Thoracic aorta (tissue), 2 donors: ENCODE data around the gene FYCO1. TPM values are rescaled to one million over a fixed set of nuclear protein-coding genes. Genes with fewer than 3 reads are reported as not detected.

Source experiments
- ATAC-seq: fragments of 150-250 bp; one replicate; pipeline ENCODE4 v1.8.0; 2017; ENCODE audit warnings: low read depth; ENCODE audit not compliant: insufficient number of reproducible peaks, low FRiP score
- DNase-seq: peaks from one replicate; pipeline ENCODE4 v3.0.0-alpha.2; 2020; ENCODE audit warnings: low spot score
- H3K27ac ChIP-seq, 2 donors: fragments of 200-600 bp; sonication (generic); 1 replicate in 1 of 2; 2 replicates in 1 of 2; pipeline ENCODE4 v1.5.1; 2016; ENCODE audit warnings: mild to moderate bottlenecking in 2 of 2, moderate library complexity in 2 of 2
- H3K27me3 ChIP-seq: fragments of 200-600 bp; sonication (generic); replicated peaks from 2 replicates; pipeline ENCODE4 v1.6.0; 2016; ENCODE audit warnings: mild to moderate bottlenecking; ENCODE audit not compliant: insufficient read depth
- H3K36me3 ChIP-seq: fragments of 200-600 bp; sonication (generic); one replicate; pipeline ENCODE4 v1.5.1; 2016
- H3K4me1 ChIP-seq, 2 donors: fragments of 200-600 bp; sonication (generic); 1 replicate in 1 of 2; 2 replicates in 1 of 2; pipeline versions ENCODE4 v1.5.1 to v1.6.0; 2016; ENCODE audit warnings: low read depth in 2 of 2, mild to moderate bottlenecking in 1 of 2; ENCODE audit not compliant: control insufficient read depth in 1 of 2
- H3K4me3 ChIP-seq: fragments of 200-600 bp; sonication (generic); 2 replicates; pipeline ENCODE4 v1.5.1; 2016; ENCODE audit warnings: mild to moderate bottlenecking
- H3K9me3 ChIP-seq: fragments of 200-600 bp; sonication (generic); 2 replicates; pipeline ENCODE4 v1.5.1; 2016
- CTCF ChIP-seq: fragments of 200-600 bp; sonication (generic); IDR thresholded peaks from one replicate; pipeline ENCODE4 v1.5.1; 2019; ENCODE audit warnings: antibody characterized with exemption
- total RNA-seq, 2 donors: library from RNA; depleted of rRNA; stranded (reverse); fragments of >200 nt; gene quantifications; one replicate each; pipeline versions ENCODE4 v1.1.0 to v1.2.3, GENCODE V29; 2016

FYCO1 gene
- total RNA-seq, 2 donors from 2014 or later = 70.4 to 86.1 TPM

- Histone ChIP-seq H3K36me3 (no peaks in the 10 kb centered on the region), H3K27ac (no peak overlapping the region), H3K9me3 (no peaks in the 10 kb centered on the region), H3K4me3 (no peak overlapping the region), H3K27me3 (no peaks in the 10 kb centered on the region), H3K4me1 (no peaks in the 10 kb centered on the region)
- ATAC-seq = no peak
- DNase-seq = no peak
- no peak for TF ChIP-seq CTCF
These were observed 24.1 kb upstream of the FYCO1 start for GRCh38 chr3:46019707-46020106.

- DNase-seq = no peak
These were observed 22.1 kb upstream of the FYCO1 start for GRCh38 chr3:46017720-46018119.

GRCh38 chr3:46013316-46014094 lies 17.9 kb upstream of the FYCO1 start:
- H3K4me3 ChIP-seq = no peak overlapping the region
- no peaks in the 10 kb centered on the region for H3K9me3 ChIP-seq
- no peak overlapping the region for H3K27ac ChIP-seq
- no peak for ATAC-seq
- no peaks in the 10 kb centered on the region for H3K36me3 ChIP-seq
- H3K27me3 ChIP-seq = no peaks in the 10 kb centered on the region
- TF ChIP-seq CTCF = no peak
- DNase-seq = no peak
- H3K4me1 ChIP-seq = no peaks in the 10 kb centered on the region

More at GRCh38 chr3:46017720-46018119, 22.1 kb upstream of the FYCO1 start:
- no peak for TF ChIP-seq CTCF
- Histone ChIP-seq H3K27ac (no peak overlapping the region), H3K27me3 (no peaks in the 10 kb centered on the region), H3K9me3 (no peaks in the 10 kb centered on the region), H3K36me3 (no peaks in the 10 kb centered on the region), H3K4me1 (no peaks in the 10 kb centered on the region), H3K4me3 (no peak overlapping the region)
- no peak for ATAC-seq

- no peak for TF ChIP-seq CTCF
- no peaks in the 10 kb centered on the region for H3K27me3 ChIP-seq
- DNase-seq = no peak
- H3K36me3 ChIP-seq = no peaks in the 10 kb centered on the region
- ATAC-seq = no peak
- no peak overlapping the region for H3K27ac ChIP-seq
- H3K9me3 ChIP-seq = no peaks in the 10 kb centered on the region
- H3K4me3 ChIP-seq = no peak overlapping the region
- peaks cover 0 to 1% of the 10 kb centered on the region in 2 donors for H3K4me1 ChIP-seq
These were observed 16.6 kb upstream of the FYCO1 start for GRCh38 chr3:46012246-46012645.

- Histone ChIP-seq H3K4me3 (no peak overlapping the region), H3K27ac (no peak overlapping the region), H3K9me3 (no peaks in the 10 kb centered on the region), H3K36me3 (no peaks in the 10 kb centered on the region), H3K4me1 (peaks cover 4 to 11% of the 10 kb centered on the region in 2 donors), H3K27me3 (no peaks in the 10 kb centered on the region)
- no peak for ATAC-seq
- no peak for DNase-seq
- TF ChIP-seq CTCF = no peak
These were observed 15.0 kb upstream of the FYCO1 start for GRCh38 chr3:46010519-46011113.
